Gastrocnemius medialis (tissue), 4 donors: ENCODE measurements around the gene KIRREL3.

Experiments
- CTCF ChIP-seq, 5 experiments: fragments of 450-650 bp in 3 of 5; fragments of 200-600 bp in 2 of 5; sonication (generic) in 2 of 5; IDR thresholded peaks in 4 of 5; conservative IDR thresholded peaks in 1 of 5; 1 replicate in 4 of 5; 2 replicates in 1 of 5; pipeline ENCODE4 v1.5.1; 2016 to 2019; ENCODE audit warnings: antibody characterized with exemption in 5 of 5, mild to moderate bottlenecking in 3 of 5, moderate library complexity in 3 of 5
- POLR2A ChIP-seq, 2 donors: fragments of 450-650 bp; IDR thresholded peaks; one replicate each; pipeline ENCODE4 v1.6.1; 2017; ENCODE audit warnings: antibody characterized with exemption in 2 of 2, mild to moderate bottlenecking in 2 of 2, moderate library complexity in 2 of 2

- no peak for TF ChIP-seq CTCF (IDR thresholded peaks at IDR 0.05 in 4 of 5, conservative IDR thresholded peaks at IDR 0.05 in 1 of 5)
- no peak for TF ChIP-seq POLR2A (IDR thresholded peaks at IDR 0.05)
Observed at GRCh38 chr11:126596474-126596873, 404.1 kb downstream of the KIRREL3 start.
